ENCODE measurements around the gene MRPL20.

Gene MRPL20

DNA sequence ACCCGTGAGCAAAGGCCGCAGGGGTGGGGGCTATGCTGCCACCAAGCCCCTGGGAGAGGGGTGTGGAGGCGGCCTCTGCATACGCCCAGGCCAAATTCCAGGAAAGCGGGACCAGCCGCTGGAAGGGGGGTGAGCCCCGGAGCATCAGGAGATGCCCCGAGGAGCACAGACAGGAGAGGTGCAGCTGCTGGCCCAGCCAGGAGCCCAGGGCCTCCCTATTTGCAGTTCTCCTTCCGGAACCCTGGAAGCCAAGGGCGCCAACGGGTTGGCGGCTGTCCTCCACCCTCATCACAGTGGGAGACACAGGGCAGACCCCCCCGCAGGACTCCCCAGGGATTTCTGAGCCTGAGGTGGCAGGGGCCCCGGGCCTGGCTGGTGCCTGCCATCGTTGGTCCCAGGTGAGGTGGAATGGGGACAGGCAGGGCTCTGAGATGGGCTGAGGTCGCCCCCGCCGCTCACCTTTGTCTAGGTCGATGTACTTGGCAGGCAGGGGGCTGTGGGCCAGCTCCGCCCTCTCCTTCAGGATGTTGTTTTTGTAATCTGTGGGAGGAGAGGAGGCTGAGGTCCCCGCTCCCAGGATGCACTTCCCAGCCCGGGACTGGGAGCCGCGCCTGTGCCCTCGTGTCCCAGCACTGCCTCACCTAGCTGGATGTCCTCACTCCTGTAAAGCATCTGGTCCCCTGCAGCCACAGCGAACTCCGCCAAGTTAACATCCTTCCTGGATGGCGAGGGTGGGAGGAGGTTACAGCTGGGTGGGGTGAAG is 53.5 kb downstream of the MRPL20 start:
- no peak for DNase-seq
- peaks cover 25% of the 10 kb centered on the region for H3K4me1 ChIP-seq
- no peak overlapping the region for H3K4me3 ChIP-seq (ENCODE audit: low read depth, low read length)
- H3K36me3 ChIP-seq, result no peaks in the 10 kb centered on the region
- TF ChIP-seq, protein P1, sequence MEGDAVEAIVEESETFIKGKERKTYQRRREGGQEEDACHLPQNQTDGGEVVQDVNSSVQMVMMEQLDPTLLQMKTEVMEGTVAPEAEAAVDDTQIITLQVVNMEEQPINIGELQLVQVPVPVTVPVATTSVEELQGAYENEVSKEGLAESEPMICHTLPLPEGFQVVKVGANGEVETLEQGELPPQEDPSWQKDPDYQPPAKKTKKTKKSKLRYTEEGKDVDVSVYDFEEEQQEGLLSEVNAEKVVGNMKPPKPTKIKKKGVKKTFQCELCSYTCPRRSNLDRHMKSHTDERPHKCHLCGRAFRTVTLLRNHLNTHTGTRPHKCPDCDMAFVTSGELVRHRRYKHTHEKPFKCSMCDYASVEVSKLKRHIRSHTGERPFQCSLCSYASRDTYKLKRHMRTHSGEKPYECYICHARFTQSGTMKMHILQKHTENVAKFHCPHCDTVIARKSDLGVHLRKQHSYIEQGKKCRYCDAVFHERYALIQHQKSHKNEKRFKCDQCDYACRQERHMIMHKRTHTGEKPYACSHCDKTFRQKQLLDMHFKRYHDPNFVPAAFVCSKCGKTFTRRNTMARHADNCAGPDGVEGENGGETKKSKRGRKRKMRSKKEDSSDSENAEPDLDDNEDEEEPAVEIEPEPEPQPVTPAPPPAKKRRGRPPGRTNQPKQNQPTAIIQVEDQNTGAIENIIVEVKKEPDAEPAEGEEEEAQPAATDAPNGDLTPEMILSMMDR (IDR thresholded peaks at IDR 0.05; ENCODE audit: low read depth, low read length), result no peak
- no peaks in the 10 kb centered on the region for H3K27me3 ChIP-seq
- H3K9me3 ChIP-seq, result no peaks in the 10 kb centered on the region

DNA sequence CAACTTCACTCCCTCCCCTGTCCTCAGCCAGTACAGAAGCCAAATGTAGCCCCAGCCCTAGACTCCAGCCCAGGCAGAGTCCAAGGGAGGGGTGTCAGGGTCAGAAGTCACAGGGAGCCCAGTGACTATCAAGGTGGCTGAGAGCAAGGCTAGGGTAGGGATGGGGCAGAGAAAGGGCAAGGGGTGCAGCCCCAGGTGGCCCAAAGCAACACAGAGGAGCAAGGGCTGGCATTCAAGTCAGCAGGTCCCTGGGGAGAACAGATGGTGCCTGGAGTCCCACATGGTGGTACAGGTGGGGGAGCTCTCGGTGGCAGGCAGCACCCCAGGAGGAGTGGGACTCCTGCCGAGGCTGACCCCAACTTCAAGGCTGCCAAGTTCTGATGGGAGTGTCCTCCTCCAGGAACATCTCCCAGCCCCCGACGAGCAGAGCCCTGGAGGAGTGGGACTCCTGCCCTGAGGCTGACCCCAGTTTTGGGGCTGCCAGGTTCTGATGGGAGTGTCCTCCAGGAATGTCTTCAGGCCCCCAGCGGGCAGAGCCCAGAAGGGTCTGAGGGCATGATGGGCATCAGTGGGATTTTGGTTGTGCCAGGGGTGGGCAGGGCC is 54.2 kb downstream of the MRPL20 start:
- H3K36me3 ChIP-seq, result no peaks in the 10 kb centered on the region
- TF ChIP-seq, protein P1 (IDR thresholded peaks at IDR 0.05; ENCODE audit: low read depth, low read length), result no peak
- DNase-seq, result no peak
- H3K9me3 ChIP-seq, result no peaks in the 10 kb centered on the region
- H3K27me3 ChIP-seq, result no peaks in the 10 kb centered on the region
- peaks cover 24% of the 10 kb centered on the region for H3K4me1 ChIP-seq
- H3K4me3 ChIP-seq (ENCODE audit: low read depth, low read length), result no peak overlapping the region
